ENCODE measurements around the gene PCBP3.
"Not testable (repeated sequence)": the region's sequence is repeated elsewhere in the genome, so short reads cannot be mapped to it uniquely, and the experiment has no call there.

The PCBP3 gene

GRCh38 chr21:45612665-45613019, 30.9 kb upstream of the PCBP3 start:
- not testable (repeated sequence) for DNase-seq (ENCODE audit: low read depth, low spot score); H3K27ac ChIP-seq

- DNase-seq (ENCODE audit: low read depth, low spot score) = no peak
Measured at GRCh38 chr21:45613396-45613795, 30.1 kb upstream of the PCBP3 start.

GRCh38 chr21:45613881-45614280, 29.6 kb upstream of the PCBP3 start:
- DNase-seq (ENCODE audit: low read depth, low spot score) = no peak
- H3K27ac ChIP-seq = no peak overlapping the region

More at GRCh38 chr21:45613396-45613795, 30.1 kb upstream of the PCBP3 start:
- H3K27ac ChIP-seq = no peak overlapping the region

GRCh38 chr21:45615145-45615711, 28.3 kb upstream of the PCBP3 start:
- H3K27ac ChIP-seq = no peak overlapping the region
- no peak for DNase-seq (ENCODE audit: low read depth, low spot score)

- no peak for DNase-seq (ENCODE audit: low read depth, low spot score)
- H3K27ac ChIP-seq = no peak overlapping the region
Measured at GRCh38 chr21:45617021-45617921, 26.3 kb upstream of the PCBP3 start.

- no peak overlapping the region for H3K27ac ChIP-seq
- no peak for DNase-seq (ENCODE audit: low read depth, low spot score)
Measured at GRCh38 chr21:45618287-45618686, 25.2 kb upstream of the PCBP3 start.

GRCh38 chr21:45618846-45619485, 24.6 kb upstream of the PCBP3 start:
- H3K27ac ChIP-seq = no peak overlapping the region
- no peak for DNase-seq (ENCODE audit: low read depth, low spot score)

- no peak for DNase-seq (ENCODE audit: low read depth, low spot score)
- no peak overlapping the region for H3K27ac ChIP-seq
Measured at GRCh38 chr21:45620201-45620923, 23.2 kb upstream of the PCBP3 start.

- DNase-seq (ENCODE audit: low read depth, low spot score) = not testable (repeated sequence)
Measured at GRCh38 chr21:45621435-45622331, 21.8 kb upstream of the PCBP3 start.

GRCh38 chr21:45622416-45623097, 21.0 kb upstream of the PCBP3 start:
- no peak overlapping the region for H3K27ac ChIP-seq
- no peak for DNase-seq (ENCODE audit: low read depth, low spot score)

More at GRCh38 chr21:45621435-45622331, 21.8 kb upstream of the PCBP3 start:
- H3K27ac ChIP-seq = not testable (repeated sequence)

GRCh38 chr21:45623436-45623835, 20.1 kb upstream of the PCBP3 start:
- no peak overlapping the region for H3K27ac ChIP-seq
- no peak for DNase-seq (ENCODE audit: low read depth, low spot score)

GRCh38 chr21:45626127-45626526, 17.4 kb upstream of the PCBP3 start:
- DNase-seq (ENCODE audit: low read depth, low spot score); H3K27ac ChIP-seq: not testable (repeated sequence)

GRCh38 chr21:45629046-45629981, 14.2 kb upstream of the PCBP3 start:
- no peak overlapping the region for H3K27ac ChIP-seq
- DNase-seq (ENCODE audit: low read depth, low spot score) = no peak

- no peak for DNase-seq (ENCODE audit: low read depth, low spot score)
- H3K27ac ChIP-seq = no peak overlapping the region
Measured at GRCh38 chr21:45630066-45630694, 13.3 kb upstream of the PCBP3 start.

GRCh38 chr21:45630876-45631275, 12.6 kb upstream of the PCBP3 start:
- DNase-seq (ENCODE audit: low read depth, low spot score) = no peak
- H3K27ac ChIP-seq = no peak overlapping the region

GRCh38 chr21:45631540-45631939, 12.0 kb upstream of the PCBP3 start:
- H3K27ac ChIP-seq = no peak overlapping the region
- no peak for DNase-seq (ENCODE audit: low read depth, low spot score)

GRCh38 chr21:45632160-45632559, 11.4 kb upstream of the PCBP3 start:
- H3K27ac ChIP-seq = no peak overlapping the region
- DNase-seq (ENCODE audit: low read depth, low spot score) = no peak

All from epithelial cell of prostate (primary cell).